Kidney (tissue), 14 donors: ENCODE data around the gene FLCN. TPM values are rescaled to one million over a fixed set of nuclear protein-coding genes. Genes with fewer than 3 reads are reported as not detected.

ENCODE experiments used
- DNase-seq, 5 donors: peaks; one replicate each; pipeline ENCODE4 v3.0.0-alpha.2; 2013 to 2020
- FAIRE-seq: peaks from 2 replicates; lab custom pipeline; 2012; peaks lifted over from hg19 to GRCh38; lab: Jason Lieb, UNC
- H3K27ac ChIP-seq, 2 donors: one replicate each; pipeline ENCODE4 v1.7.0; 2013; ENCODE audit warnings: low read depth in 2 of 2, low read length in 2 of 2, inconsistent platforms in 1 of 2
- H3K27me3 ChIP-seq: one replicate; pipeline ENCODE4 v1.7.1; 2013; ENCODE audit warnings: low read length, inconsistent platforms; ENCODE audit not compliant: control insufficient read depth, insufficient read depth
- H3K36me3 ChIP-seq, 3 donors: one replicate each; pipeline versions ENCODE4 v1.7.0 to v1.7.1; 2013; ENCODE audit warnings: low read length in 3 of 3, control low read depth in 1 of 3, inconsistent platforms in 1 of 3; ENCODE audit not compliant: insufficient read depth in 3 of 3, control insufficient read depth in 2 of 3
- H3K4me1 ChIP-seq, 3 donors: one replicate each; pipeline versions ENCODE4 v1.7.0 to v1.7.1; 2013; ENCODE audit warnings: low read length in 3 of 3, inconsistent platforms in 1 of 3, low read depth in 1 of 3; ENCODE audit not compliant: control insufficient read depth in 2 of 3, insufficient read depth in 2 of 3
- H3K4me3 ChIP-seq, 3 donors: one replicate each; pipeline versions ENCODE4 v1.7.0 to v1.8.1; 2013; ENCODE audit warnings: low read length in 3 of 3, control low read depth in 1 of 3, inconsistent platforms in 1 of 3
- H3K9ac ChIP-seq, 3 donors: one replicate each; pipeline versions ENCODE4 v1.7.0 to v1.7.1; 2013; ENCODE audit warnings: low read length in 3 of 3, control low read depth in 1 of 3, inconsistent platforms in 1 of 3
- H3K9me3 ChIP-seq, 3 donors: one replicate each; pipeline versions ENCODE4 v1.7.0 to v1.7.1; 2013; ENCODE audit warnings: low read length in 3 of 3, control low read depth in 1 of 3, inconsistent platforms in 1 of 3; ENCODE audit not compliant: control insufficient read depth in 2 of 3, insufficient read depth in 1 of 3
- CTCF ChIP-seq: IDR thresholded peaks from 3 replicates; pipeline ENCODE4 v1.5.1; 2012; ENCODE audit warnings: mild to moderate bottlenecking, moderate library complexity, borderline replicate concordance; ENCODE audit not compliant: insufficient read depth; ENCODE audit errors: extremely low read depth
- intact Hi-C: fragments of 100-400 bp; cut with DNase I; formaldehyde crosslinking; loops from one replicate; pipeline ENCODE4 v1.11.1; 2022
- polyA plus RNA-seq: library from polyadenylated mRNA; stranded (reverse); fragments of 350-450 nt; fragmentation: Illumina TruSeq; extraction: RNeasy Lipid Tissue Mini Kit (QIAGEN cat#74804); gene quantifications from one replicate; pipeline ENCODE4 v1.2.3, GENCODE V29; 2014; ENCODE audit warnings: low read depth, low replicate concordance; ENCODE audit not compliant: insufficient read depth
- total RNA-seq: library from RNA; stranded (reverse); fragmentation: NEBNext Ultra II Directional; extraction: Animal tissue kit (Norgen Biotek cat#: 25700); gene quantifications from one replicate; pipeline ENCODE4 v1.2.1, GENCODE V29; 2021
- donor health status: control.
- donor health status: control.
- donor health status: control.
- donor health status: control.
- donor health status: control.
- donor health status: DM: yes; HTN: yes; CAD: no.
- donor health status: Normal renal cell carcinoma (clear cell type).

The FLCN gene
- total and polyA plus RNA-seq, 2 donors from 2014 or later = 14.2 to 44.4 TPM

GRCh38 chr17:17214646-17215436 is 22.1 kb downstream of the FLCN start:
- no peak overlapping the region for H3K9ac ChIP-seq
- H3K27me3 ChIP-seq = no peaks in the 10 kb centered on the region
- no peaks in the 10 kb centered on the region for H3K9me3 ChIP-seq
- no peak overlapping the region for H3K4me3 ChIP-seq
- FAIRE-seq (no peak), DNase-seq (no peak)
- TF ChIP-seq CTCF = no peak
- no peak overlapping the region for H3K27ac ChIP-seq
- no peaks in the 10 kb centered on the region for H3K4me1 ChIP-seq
- peaks cover 0 to 55% (median 40%) of the 10 kb centered on the region in 3 donors for H3K36me3 ChIP-seq
- intact Hi-C loops = no loop called here

GRCh38 chr17:17213775-17214174 is 23.2 kb downstream of the FLCN start:
- intact Hi-C loops = no loop called here
- DNase-seq = no peak
- TF ChIP-seq CTCF = no peak
- no peak for FAIRE-seq
- peaks cover 0 to 51% (median 39%) of the 10 kb centered on the region in 3 donors for H3K36me3 ChIP-seq
- no peaks in the 10 kb centered on the region for H3K9me3 ChIP-seq
- no peak overlapping the region for H3K9ac ChIP-seq
- H3K4me1 ChIP-seq = no peaks in the 10 kb centered on the region
- no peak overlapping the region for H3K27ac ChIP-seq
- H3K4me3 ChIP-seq = no peak overlapping the region
- H3K27me3 ChIP-seq = no peaks in the 10 kb centered on the region

GRCh38 chr17:17207998-17208397 is 29.0 kb downstream of the FLCN start:
- intact Hi-C loops = no loop called here
- Histone ChIP-seq H3K9ac (no peak overlapping the region), H3K36me3 (peaks cover 0 to 6% (median 4%) of the 10 kb centered on the region in 3 donors)

More at GRCh38 chr17:17207998-17208397, 29.0 kb downstream of the FLCN start:
- no peak overlapping the region for H3K4me3 ChIP-seq
- H3K27ac ChIP-seq = no peak overlapping the region
- no peak for FAIRE-seq
- no peak for TF ChIP-seq CTCF
- H3K9me3 ChIP-seq = no peaks in the 10 kb centered on the region
- H3K4me1 ChIP-seq = peaks cover 0 to 26% (median 14%) of the 10 kb centered on the region in 3 donors
- DNase-seq = no peak
- H3K27me3 ChIP-seq = no peaks in the 10 kb centered on the region
